ENCODE measurements around the gene MGAT4A. TPM values are rescaled to one million over a fixed set of nuclear protein-coding genes. Genes with fewer than 3 reads are reported as not detected.
A peak's percentile ranks its signal among the peaks of the same experiment; 100 is the strongest.

MGAT4A gene
- total RNA-seq, 2 experiments from 2014 or later = 200 to 204 TPM

GRCh38 chr2:98605076-98605475 is 125.9 kb downstream of the MGAT4A start:
- Mint-ChIP-seq H3K27me3 (no peaks in the 10 kb centered on the region), H3K4me1 (ENCODE audit: low read depth) (peaks cover 47% of the 10 kb centered on the region), H3K27ac (peak overlapping the region; percentile 89), H3K36me3 (ENCODE audit: low read depth) (peaks cover 66% of the 10 kb centered on the region), H3K4me3 (peak overlapping the region; percentile 62), H3K9me3 (no peaks in the 10 kb centered on the region)
- ATAC-seq (ENCODE audit: poor library complexity) (no peak), DNase-seq (no peak)
- Histone ChIP-seq H3K4me1 (ENCODE audit: insufficient read depth, low read length) (peaks cover 37% of the 10 kb centered on the region), H3K27ac (ENCODE audit: low read depth in 1 of 2, low read length in 2 of 2) (no peak overlapping the region), H3K36me3 (ENCODE audit: insufficient read depth, low read length) (peaks cover 29% of the 10 kb centered on the region), H3K9me3 (ENCODE audit: control insufficient read depth in 1 of 2, insufficient read depth in 1 of 2, low read length in 2 of 2) (no peaks in the 10 kb centered on the region), H3K27me3 (ENCODE audit: control insufficient read depth in 1 of 2, insufficient read depth in 2 of 2, low read length in 2 of 2) (no peaks in the 10 kb centered on the region), H3K4me3 (ENCODE audit: low read length) (no peak overlapping the region)
- POLR2A ChIA-PET = interaction anchor here (0.5 kb wide), 1 partner anchor 37 kb away, joined by 3 read pairs; no protein-coding TSS in a partner anchor
- CTCF ChIA-PET = interaction anchor here (0.6 to 1.4 kb wide), 4 partner anchors 12 to 769 kb away, joined by 3 read pairs; partner anchors contain the start of gene EIF5B
- intact Hi-C loops (cut with DNase I, micrococcal nuclease) = loop anchor here in 1 of 2 experiments (10.0 kb wide), 2 partner anchors 550 to 880 kb away; partner anchors contain the start of genes LIPT1 and TSGA10
- no peak for TF ChIP-seq CTCF (IDR thresholded peaks at IDR 0.05)

GRCh38 chr2:98604547-98604946 is 126.4 kb downstream of the MGAT4A start:
- Histone ChIP-seq H3K27ac (ENCODE audit: low read depth in 1 of 2, low read length in 2 of 2) (no peak overlapping the region), H3K9me3 (ENCODE audit: control insufficient read depth in 1 of 2, insufficient read depth in 1 of 2, low read length in 2 of 2) (no peaks in the 10 kb centered on the region), H3K36me3 (ENCODE audit: insufficient read depth, low read length) (peaks cover 35% of the 10 kb centered on the region), H3K27me3 (ENCODE audit: control insufficient read depth in 1 of 2, insufficient read depth in 2 of 2, low read length in 2 of 2) (no peaks in the 10 kb centered on the region), H3K4me1 (ENCODE audit: insufficient read depth, low read length) (peaks cover 32% of the 10 kb centered on the region), H3K4me3 (ENCODE audit: low read length) (no peak overlapping the region)
- Mint-ChIP-seq H3K4me3 (no peak overlapping the region), H3K27ac (peak overlapping the region; percentile 89), H3K4me1 (ENCODE audit: low read depth) (peaks cover 47% of the 10 kb centered on the region), H3K27me3 (no peaks in the 10 kb centered on the region), H3K9me3 (no peaks in the 10 kb centered on the region), H3K36me3 (ENCODE audit: low read depth) (peaks cover 67% of the 10 kb centered on the region)
- ATAC-seq (ENCODE audit: poor library complexity) (no peak), DNase-seq (no peak)
- no peak for TF ChIP-seq CTCF (IDR thresholded peaks at IDR 0.05)
- intact Hi-C loops (cut with DNase I, micrococcal nuclease) = loop anchor here in 1 of 2 experiments (5.0 to 10.0 kb wide), 3 partner anchors 192 to 880 kb away; partner anchors contain the start of genes LIPT1 and TSGA10
- ChIA-PET POLR2A (interaction anchor here (0.5 kb wide), 1 partner anchor 37 kb away, joined by 3 read pairs; no protein-coding TSS in a partner anchor), CTCF (interaction anchor here (1.0 to 1.4 kb wide), 2 partner anchors 13 to 36 kb away, joined by 3 read pairs; no protein-coding TSS in a partner anchor)

- peak overlapping the region; percentile 79 for H3K27ac Mint-ChIP-seq
- Histone ChIP-seq H3K36me3 (ENCODE audit: insufficient read depth, low read length) (peaks cover 54% of the 10 kb centered on the region), H3K27me3 (ENCODE audit: control insufficient read depth in 1 of 2, insufficient read depth in 2 of 2, low read length in 2 of 2) (no peaks in the 10 kb centered on the region), H3K27ac (ENCODE audit: low read depth in 1 of 2, low read length in 2 of 2) (no peak overlapping the region), H3K4me1 (ENCODE audit: insufficient read depth, low read length) (peaks cover 12% of the 10 kb centered on the region), H3K4me3 (ENCODE audit: low read length) (no peak overlapping the region), H3K9me3 (ENCODE audit: control insufficient read depth in 1 of 2, insufficient read depth in 1 of 2, low read length in 2 of 2) (no peaks in the 10 kb centered on the region)
- ChIA-PET POLR2A (no interaction called here), CTCF (interaction anchor here (1.3 kb wide), 1 partner anchor 33 kb away, joined by 3 read pairs; no protein-coding TSS in a partner anchor)
- peak; percentile 30 for TF ChIP-seq CTCF (IDR thresholded peaks at IDR 0.05)
- DNase-seq (peak in 3 of 14 experiments; percentile 16 to 43 (median 28)), ATAC-seq (ENCODE audit: poor library complexity) (no peak)
- H3K4me3 Mint-ChIP-seq = peak overlapping the region; percentile 4
- H3K4me1 Mint-ChIP-seq (ENCODE audit: low read depth) = peaks cover 37% of the 10 kb centered on the region
- no peaks in the 10 kb centered on the region for H3K9me3 Mint-ChIP-seq
- intact Hi-C loops (cut with DNase I, micrococcal nuclease) = loop anchor here in 1 of 2 experiments (5.0 to 10.0 kb wide), 3 partner anchors 189 to 883 kb away; partner anchors contain the start of genes LIPT1 and TSGA10
- H3K27me3 Mint-ChIP-seq = no peaks in the 10 kb centered on the region
- H3K36me3 Mint-ChIP-seq (ENCODE audit: low read depth) = peaks cover 74% of the 10 kb centered on the region
Measured at GRCh38 chr2:98601532-98602132, 129.3 kb downstream of the MGAT4A start.
